Activated CD4-positive, alpha-beta T cell treated with anti-CD3 and anti-CD28 coated beads, Interleukin-10, Interleukin-2, amounts not matched to agents 100 ng/mL and 50 ng/mL, durations not matched to agents 16 hours and 8 hours (primary cell): ENCODE results near the gene TXNL1.
"Not testable (repeated sequence)": the region's sequence is repeated elsewhere in the genome, so short reads cannot be mapped to it uniquely, and the experiment has no call there.

Experiments
- DNase-seq: peaks from one replicate; pipeline ENCODE4 v3.0.0-alpha.2; 2020

Gene TXNL1

DNA sequence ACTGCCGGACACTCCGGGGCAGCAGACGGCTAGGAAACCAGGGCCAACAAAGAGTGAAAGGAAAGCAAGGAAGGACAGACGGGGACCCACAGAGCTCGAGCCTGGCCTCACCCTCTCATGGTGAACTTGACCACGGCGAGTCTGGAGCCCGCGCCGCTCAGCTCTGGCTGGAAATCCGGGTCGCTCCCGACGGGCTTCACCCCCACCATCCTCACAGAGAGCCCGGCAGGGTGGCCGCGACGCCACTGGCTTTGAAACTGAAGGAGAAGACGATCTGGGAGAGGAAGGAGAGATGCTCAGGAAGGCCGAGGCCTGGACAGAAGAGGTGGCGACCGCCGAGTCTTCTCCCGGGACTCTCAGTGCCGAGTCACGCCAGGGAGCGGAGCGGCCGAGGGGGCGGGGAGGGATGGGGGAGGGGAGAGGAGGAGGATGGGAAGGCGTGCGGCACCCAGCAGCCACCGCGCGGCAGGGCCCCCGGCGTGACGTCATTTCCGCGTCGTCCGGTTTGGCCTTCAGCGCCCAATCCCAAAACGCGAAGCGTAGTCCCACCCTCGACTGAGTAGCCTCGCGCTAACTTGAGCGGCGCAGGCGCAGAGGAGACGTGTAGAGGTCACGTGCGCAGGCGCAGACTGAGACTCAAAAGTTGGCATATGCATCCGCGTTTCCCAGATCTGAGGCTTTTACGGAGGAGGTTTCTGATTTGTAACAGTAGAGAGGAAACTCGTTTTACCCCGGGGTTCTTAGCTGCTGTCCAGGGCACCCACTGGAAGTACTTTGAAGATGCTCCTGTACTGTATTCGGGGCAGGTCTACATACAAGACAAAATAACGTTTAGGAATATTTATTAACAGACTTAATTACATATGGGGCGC lies at the start of gene TXNL1:
Gene TXNL1, minus strand, starts transcription at position 361 of the 872 bp plus-strand sequence. Its CDS starts 152 bp downstream, at position 209.
- peak; percentile 99 for DNase-seq

DNA sequence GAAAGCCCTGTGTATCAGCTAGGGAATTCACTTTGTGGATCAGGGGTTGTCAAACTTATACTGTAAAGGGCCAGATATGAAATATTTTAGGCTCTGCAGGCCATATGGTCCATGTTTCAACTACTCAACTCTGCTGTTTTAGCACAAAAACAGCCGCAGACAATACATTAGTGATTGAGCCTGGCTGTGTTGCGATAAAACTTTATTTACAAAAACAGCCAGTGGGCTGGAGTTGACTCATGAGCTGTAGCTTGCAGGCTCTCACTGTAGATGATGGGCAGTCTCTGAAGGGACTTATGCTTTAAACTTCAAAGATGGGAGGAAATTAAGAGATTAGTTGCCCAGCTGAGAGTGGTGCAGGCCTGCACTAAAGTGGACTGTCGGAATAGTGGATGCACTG lies 45.9 kb upstream of the TXNL1 start:
- no peak for DNase-seq

DNA sequence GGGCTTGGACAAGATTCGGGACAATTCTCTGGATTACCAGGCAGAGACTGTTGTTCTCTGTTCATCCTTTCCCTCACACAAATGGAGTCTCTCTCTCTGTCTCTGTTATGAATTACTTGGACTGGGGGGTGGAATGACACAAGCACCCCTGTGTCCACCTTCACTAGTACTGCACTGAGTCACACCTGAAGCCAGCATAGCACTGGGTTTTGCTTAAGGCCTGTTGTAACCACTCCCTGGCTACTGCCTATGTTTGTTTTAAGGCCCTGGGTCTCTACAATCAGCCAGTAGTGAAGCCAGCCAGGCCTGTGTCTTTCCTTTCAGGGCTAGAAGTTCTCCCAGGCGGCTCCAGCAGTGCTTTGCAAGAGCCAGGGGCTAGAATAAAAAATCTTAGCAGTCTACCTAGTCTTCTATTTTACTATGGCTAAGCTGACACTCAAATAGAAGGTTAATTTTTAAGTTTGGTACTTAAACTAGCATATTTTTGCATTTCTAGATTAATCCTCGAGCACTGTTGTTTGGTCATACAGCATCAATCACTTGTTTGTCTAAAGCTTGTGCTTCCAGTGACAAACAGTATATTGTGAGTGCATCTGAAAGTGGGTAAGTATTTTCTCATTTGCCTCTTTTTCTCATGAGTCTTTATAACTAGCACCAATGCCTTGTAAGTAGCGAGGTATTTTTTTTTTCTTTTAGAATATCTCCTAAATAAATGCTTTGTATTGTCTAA lies 40.6 kb upstream of the TXNL1 start:
- no peak for DNase-seq

DNA sequence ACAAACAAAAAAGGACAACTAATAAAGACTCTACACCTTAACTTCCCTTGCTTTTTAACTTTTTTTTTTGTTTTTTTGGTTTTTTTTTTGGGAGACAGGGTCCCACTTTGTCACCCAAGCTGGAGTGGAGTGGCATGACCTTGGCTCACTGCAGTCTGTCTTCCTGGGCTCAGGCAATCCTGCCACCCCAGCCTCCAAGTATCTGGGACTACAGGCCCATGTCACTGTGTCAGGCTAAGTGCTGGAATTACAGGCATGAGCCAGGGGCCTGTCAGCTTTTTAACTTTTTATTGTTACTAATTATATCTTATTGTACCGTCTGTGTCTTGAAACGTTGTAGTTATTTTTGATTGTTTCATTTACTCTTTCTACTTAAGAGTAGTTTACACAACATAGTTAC lies 38.2 kb upstream of the TXNL1 start:
- no peak for DNase-seq

DNA sequence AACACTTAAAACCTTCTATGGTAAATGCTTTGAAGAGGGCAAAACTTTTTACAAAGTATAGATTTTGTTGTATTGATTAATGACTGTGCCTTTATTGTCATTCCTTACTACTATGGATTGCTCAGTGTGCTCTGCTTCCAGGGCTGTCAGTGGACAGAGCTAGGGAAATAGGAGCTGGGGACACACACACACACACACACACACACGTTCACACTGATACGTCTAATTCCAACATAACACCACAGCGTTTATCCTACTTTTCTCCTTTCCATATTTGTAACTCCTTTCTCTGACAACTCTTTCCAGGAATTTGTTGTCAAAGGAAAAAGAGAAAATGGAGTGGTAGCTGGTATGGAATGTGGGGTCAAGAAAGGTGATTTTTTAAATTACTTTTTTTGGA lies 34.6 kb upstream of the TXNL1 start:
- no peak for DNase-seq

DNA sequence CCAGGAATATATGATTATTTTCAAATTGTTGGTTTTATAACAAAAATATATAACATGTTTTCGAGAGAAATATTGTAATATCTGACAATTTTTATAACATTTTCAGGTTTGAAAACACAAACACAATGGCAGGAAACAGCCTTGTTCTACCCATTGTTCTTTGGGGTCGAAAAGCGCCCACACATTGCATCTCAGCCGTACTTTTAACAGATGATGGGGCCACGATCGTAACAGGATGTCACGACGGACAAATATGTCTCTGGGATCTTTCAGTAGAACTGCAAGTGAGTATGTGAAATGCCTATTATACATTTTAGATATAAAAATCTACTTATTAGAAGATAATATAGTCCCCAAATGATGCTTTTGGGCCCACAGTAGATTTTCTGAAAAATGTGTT lies 34.0 kb upstream of the TXNL1 start:
- DNase-seq = no peak

DNA sequence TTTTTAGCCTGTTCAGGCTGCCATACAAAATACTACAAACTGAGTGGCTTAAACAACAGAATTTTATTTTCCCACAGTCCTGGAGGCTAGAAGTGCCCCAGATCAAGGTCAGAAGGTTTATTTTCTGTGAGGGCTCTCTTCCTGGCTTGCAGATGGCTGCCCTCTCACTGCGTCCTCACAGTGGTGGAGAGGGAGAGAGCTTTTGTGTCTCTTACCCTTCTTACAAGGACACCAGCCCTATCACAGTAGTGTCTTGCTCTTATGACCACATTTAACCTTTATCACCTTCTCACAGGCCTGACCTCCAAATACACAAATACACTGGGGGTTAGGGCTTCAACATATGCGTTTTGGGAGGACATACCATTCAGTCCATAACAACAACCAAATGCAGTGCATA lies 24.5 kb upstream of the TXNL1 start:
- DNase-seq = no peak

DNA sequence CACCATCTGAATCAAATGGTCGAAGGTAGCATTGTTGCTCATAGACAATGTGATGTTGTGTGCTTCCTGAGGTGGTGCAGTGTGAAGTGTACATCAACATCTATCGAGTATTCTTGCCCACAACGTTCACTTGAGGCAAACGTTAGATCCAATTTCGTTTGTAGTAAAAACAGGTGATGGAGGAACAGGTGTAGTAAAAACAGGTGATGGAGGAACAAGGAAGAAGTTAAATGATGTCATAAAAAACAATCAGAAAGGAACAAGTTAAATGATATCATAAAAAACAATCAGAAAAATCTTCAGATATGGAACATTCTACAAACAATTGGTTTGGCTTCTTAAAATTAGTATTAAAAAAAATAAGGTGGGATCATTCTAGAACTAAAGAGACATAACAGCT lies 24.1 kb upstream of the TXNL1 start:
- DNase-seq = no peak

DNA sequence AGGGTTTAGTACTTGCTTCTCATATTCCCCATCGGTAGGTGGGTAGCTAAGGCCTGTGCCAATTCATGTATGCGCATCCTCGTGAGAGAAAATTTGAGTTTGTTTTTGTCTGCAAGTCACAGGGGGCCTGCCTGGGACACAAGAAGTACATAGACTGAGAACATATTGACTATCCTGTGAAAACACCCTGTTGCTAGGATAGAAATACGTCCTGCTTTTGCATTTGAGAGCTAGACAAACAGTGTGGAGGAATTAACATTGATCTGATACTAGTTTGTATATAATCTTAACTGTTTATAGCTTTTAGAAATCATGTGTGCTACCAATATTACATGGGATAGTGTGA lies 23.6 kb upstream of the TXNL1 start:
- no peak for DNase-seq

DNA sequence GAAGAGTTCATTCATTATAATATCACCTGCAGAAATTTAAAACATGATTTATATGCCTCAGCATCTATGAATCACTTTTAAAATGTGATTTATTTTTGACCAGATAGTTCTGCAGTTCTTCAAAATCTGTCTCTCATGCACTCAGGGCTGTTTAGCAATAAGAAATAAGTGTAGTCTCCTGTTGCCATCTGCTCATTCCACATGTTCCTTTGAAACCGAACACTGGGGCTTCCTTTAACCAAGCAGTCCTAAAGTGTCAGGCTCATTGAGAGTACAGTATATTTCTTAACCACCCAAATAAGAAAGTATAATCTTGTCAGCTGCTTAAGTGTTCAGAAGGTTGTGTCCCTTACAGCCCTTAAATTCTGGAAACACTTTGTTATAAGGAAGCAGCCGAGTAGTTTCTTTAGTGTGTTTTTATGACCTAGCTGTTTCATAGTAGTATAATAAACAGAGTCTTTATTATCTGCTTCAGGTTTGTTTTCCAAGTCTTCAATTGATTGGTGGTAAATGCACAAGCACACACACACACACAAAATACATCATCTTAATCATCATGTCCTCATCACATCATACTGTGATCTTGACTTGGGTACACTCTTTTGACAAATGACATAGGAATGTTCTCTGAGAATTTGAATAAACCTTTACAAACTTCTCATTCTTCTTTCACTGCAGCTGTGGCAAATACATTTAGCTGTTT lies 23.1 kb upstream of the TXNL1 start:
- DNase-seq = no peak

DNA sequence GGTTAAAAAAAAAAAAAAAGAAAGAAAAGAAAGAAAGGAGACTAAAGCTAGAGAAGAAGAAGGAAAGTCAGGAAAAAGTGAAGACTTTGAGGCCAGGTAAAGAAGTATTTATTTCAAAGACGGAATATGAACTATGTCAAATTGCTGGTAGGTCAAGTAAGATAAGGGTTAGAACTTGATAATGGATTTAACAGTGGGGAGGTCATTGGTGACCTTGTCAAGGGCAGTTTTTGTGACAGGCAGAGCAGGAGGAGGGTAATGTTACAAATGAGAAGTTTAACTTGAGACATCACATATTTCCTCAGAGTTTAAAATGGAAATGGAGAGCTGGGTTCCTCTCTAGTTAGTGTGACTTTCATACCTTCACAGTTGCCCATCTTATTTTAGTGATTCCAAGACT lies 22.3 kb upstream of the TXNL1 start:
- no peak for DNase-seq

DNA sequence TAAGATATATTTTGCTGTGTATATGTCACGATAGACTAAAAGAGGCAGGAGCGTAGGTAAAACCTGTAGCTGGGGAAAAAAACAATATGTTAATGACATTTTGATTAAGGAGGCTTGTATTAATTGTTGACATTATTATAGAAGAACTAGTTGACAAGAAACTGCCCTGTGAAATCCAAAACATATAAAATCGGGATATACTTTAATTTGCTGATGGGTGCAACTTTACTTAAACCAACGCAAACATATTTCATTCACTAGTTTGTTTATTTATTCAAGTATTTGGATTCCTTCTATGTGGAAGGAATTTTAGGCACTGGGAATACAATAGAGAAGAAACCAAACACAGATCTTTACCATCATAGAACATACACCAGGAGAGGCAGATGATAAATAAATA lies 20.7 kb upstream of the TXNL1 start:
- no peak for DNase-seq

DNA sequence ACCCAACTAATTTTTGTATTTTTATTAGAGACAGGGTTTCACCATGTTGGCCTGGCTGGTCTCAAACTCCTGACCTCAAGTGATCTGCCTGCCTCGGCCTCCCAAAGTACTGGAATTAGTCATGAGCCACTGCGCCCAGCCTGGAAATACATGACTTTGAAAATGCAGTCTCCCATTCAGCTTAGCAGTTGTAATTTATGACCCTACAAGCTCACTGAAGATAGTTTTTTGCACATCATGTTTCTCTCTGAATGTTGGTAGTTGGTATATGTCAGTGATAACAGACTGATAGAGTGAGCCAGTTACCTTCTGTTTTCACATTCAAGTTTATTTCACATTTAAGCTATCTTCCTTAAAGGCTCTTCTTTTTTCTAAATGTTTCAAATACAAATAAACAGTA lies 19.9 kb upstream of the TXNL1 start:
- DNase-seq = no peak

DNA sequence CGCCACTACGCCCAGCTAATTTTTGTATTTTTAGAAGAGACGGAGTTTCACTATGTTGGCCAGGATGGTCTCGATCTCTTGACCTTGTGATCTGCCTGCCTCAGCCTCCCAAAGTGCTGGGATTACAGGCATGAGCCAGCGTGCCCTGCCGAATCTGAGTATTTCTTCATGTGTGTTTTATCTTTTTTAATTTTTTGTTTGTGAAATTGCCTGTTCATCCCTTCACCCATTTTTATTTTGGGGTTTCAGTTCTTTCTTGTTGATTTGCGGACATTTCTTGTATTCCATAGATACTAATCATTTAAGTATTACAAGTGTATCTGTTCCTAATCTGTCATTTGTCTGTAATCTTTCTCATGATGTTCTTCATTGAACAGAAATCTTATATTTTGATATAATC lies 15.9 kb upstream of the TXNL1 start:
- not testable (repeated sequence) for DNase-seq

DNA sequence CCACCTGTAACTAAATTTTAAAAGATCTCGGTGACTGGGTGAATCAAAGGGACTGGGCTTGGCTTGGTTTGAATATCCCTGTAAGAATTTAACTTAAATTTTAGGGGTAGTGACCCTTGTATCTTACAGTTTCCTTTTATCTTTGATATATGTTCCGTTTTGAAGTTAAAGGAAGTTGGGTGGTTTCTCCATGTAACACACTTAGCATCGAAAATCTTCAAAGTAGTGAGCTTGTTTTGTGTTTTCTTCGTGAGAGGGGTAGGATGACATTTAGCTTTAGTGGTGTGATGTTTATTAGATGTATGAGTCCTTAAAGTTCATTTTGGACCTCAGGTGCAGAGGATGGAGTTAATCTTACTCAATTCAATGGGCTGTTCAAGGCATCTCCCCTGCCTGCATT lies 14.4 kb upstream of the TXNL1 start:
- DNase-seq = peak; percentile 7

DNA sequence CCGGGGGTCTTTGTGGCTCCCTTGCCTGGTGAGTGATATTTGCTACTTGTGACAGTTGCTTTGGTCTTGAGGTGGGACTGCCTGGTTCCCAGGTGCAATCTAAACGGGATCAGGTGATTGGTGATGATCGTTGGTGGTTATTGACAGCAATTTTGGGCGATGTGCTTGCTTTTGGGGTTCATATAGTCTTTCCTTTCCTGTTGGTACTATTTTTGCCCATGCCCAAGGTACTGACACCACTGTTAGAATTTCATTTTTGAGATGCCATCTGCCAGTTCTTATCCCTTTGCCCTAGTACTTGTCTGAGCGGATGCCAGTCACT lies 13.3 kb upstream of the TXNL1 start:
- DNase-seq = no peak

DNA sequence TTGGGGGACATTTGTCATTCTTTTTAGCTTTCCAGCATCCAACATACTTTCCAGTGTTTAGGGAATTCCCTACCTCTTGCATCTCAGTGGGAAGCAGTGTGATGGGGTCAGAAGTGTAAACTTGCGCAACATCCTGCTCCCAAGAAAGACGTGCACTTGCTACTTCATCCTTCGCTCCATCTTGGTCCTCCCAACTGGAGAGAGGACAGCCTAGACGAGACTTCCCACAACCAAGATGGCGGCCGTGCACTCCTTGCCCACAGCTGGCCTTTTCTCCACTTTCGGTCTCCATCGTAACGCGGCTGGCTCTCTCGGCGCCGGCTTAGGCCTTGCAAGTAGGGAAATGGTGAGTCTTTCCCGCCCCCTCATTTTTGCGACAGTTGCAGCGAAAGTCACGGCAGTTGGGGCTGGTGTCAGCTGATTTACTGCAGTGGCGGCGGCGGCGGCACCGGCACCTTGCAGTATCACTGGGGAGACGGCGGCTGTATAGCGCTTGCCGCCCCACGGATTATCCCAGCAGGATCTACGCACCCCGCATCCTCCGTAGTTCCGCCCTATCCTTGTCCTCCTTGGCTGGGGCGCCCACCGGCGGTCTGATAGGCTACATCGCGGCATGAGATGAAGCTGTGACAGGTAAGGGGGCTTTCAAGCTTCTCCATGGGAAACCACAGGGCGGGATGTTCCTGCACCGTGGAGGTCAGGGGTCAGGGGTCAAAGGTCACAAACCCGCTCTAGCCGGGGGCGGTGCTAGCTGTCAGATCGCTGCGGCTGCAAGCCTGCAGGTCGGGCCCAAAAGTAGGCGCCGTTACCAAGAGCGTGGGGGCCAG lies 12.8 kb upstream of the TXNL1 start, which contains the start of gene WDR7:
Gene WDR7, plus strand, starts transcription at position 416 of the 827 bp plus-strand sequence. CDS start 21,157 bp downstream, outside the sequence.
- peak; percentile 97 for DNase-seq

DNA sequence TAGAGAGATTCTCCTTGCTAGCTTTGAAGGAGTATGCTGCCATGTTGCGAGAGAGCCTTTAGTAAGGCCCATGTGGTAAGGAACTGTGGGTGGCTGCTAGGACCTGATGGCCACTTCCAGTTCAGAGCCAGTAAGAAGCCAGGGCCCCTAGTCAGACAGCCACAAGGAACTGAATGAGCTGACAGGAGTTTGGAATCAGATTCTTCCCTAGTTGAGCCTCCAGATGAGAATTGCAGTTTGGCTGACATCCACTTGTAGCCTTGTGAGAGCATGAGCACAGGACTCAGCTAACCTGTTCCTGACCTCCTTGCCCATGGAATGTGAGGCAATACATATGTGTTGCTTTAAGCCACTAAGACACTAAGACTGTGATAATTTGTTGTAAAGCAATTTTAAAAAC lies 11.6 kb upstream of the TXNL1 start:
- DNase-seq = no peak

DNA sequence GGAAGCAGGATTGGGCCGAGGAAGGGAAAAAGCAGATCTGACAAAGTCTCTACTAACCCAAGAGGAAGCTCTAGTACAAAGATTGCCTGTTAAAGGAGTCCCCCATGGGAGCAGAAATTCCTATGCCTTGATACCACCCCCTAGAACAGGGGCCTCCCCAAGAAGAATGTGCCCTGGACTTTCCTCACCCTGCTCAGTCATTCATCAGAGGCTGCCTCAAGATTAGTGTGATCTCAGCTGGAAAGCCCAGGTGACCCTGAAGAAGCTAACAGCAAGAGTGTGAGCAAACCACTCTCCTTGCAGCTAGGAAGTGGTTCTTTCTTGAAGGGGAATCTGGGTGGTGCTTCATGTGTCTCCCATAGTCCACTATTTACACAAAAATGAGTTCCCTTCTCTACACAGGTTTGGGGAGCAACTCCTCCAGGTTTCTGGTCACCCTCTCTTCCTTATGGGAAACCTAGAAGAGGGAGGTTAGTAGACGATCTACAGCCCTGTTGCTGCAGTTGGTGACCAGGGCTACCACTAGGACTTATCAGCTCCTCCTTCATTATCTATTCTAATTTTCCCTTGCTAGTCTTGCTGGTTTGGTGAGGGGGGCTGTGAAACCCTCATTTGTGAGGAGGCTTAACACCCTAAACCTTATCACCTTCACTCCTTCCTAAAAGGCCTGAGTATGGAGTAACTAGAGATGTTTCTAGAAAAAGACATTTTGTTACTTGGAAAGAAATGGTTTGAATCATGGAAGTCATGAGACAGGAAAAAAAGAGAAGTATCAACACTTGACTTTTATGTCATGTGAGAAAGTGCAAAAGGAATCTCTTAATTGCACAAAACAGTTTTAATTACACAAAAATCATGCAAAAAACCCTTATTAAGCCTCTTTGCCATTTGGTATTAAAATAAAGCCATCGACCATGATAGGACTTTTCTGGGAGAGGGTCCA lies 9.8 kb upstream of the TXNL1 start:
- no peak for DNase-seq

DNA sequence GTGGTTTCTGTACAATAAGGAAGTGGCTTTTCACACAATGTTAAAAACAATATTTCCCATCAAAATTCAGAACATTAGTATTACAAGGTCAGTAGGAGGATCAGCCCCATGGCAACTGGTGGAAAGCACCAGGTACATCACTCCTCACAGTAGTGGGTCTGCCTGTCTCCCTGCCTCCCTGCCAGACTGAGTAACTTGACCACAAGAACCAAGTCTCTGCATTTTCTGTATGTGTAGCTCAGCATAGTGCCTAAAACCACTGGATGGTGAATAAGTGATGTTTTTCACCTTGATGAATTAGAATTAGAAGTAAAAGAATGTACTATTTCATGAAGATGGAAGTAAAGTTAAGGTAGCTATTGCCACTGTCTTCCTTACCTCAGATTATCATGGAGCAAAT lies 8.7 kb upstream of the TXNL1 start:
- peak; percentile 46 for DNase-seq

DNA sequence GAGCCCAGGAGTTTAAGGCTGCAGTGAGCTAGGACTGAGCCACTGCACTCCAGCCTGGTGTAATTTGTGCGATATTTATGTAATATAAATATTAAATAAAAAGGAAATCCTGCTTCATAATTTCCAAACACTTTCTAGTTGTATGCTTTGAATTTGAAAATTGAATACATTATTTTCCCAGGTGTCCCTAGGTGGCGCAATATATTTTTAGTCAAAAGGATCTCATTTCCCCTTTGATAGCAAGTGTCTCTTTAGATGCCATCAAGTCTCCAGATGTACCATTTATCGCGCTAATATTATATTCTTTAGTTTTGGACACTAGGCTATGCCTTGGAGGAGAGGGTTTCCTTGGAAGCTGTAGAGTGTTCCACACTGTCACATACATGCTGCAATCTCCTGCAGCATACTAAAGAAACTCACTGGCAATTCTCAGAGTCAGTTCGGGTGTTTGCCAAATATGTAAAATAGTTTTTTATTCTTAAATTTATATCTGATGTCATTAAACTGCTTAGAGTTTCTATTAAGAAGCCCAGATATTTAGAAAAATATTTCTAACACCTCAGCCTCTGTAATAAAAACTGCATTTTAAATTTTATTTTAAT lies 7.1 kb upstream of the TXNL1 start:
- peak; percentile 34 for DNase-seq
